ENCODE measurements around the gene RELCH. TPM values are rescaled to one million over a fixed set of nuclear protein-coding genes. Genes with fewer than 3 reads are reported as not detected.

Gene RELCH
- total and polyA plus RNA-seq, 2 of the 13 experiments (the other 11 are each of a cell fraction or from before 2014, with no cell fraction given): 5.6 to 31.7 TPM

- intact Hi-C loops (cut with micrococcal nuclease; ENCODE audit: unreplicated experiment) (no loop called here), in situ Hi-C loops (cut with HindIII; ENCODE audit: extremely low pct_ligation_motif_present, low pct_unique_long_range_greater_than_20kb) (no loop called here)
- ATAC-seq (no peak), FAIRE-seq (no peak), DNase-seq (ENCODE audit: low spot score) (no peak)
- Histone ChIP-seq H4K20me1 (ENCODE audit: insufficient read depth, low read length) (no peaks in the 10 kb centered on the region), H3K79me2 (ENCODE audit: insufficient read depth, low read length) (no peaks in the 10 kb centered on the region), H3K4me2 (ENCODE audit: low read depth, low read length) (no peak overlapping the region), H3K4me1 (ENCODE audit: insufficient read depth, low read length) (no peaks in the 10 kb centered on the region), H3K36me3 (replicated peaks in 1 of 2; ENCODE audit: control insufficient read depth in 1 of 2, insufficient read depth in 2 of 2, low read length in 2 of 2) (peaks cover 3 to 17% of the 10 kb centered on the region in 2 experiments; a peak in 4 of 5 replicates), H3K27me3 (ENCODE audit: control insufficient read depth in 1 of 2, insufficient read depth in 2 of 2, low read length in 2 of 2) (no peaks in the 10 kb centered on the region), H2AFZ (ENCODE audit: low read length) (no peak overlapping the region), H3K9ac (ENCODE audit: insufficient read depth, low read depth, low read length) (no peak overlapping the region), H3K4me3 (replicated peaks in 1 of 3; ENCODE audit: insufficient read depth in 1 of 3, low read depth in 2 of 3, low read length in 3 of 3) (no peak overlapping the region), H3K9me3 (ENCODE audit: low read length) (no peaks in the 10 kb centered on the region), H3K27ac (ENCODE audit: extremely low read length, insufficient read depth, low read length) (no peak overlapping the region)
- no TSS peak for BruUV-seq (replicated peaks)
- ChIA-PET CTCF (ENCODE audit: low intra/inter-chr PET ratio, low total read pairs) (no interaction called here), POLR2A (no interaction called here)
- TF ChIP-seq ZNF670 (CRISPR knock-in tag; IDR thresholded peaks at IDR 0.05; ENCODE audit: borderline replicate concordance) (no peak), MAFK (conservative IDR thresholded peaks at IDR 0.05 in 1 of 2, IDR thresholded peaks at IDR 0.05 in 1 of 2; ENCODE audit: low read length in 2 of 2) (peak in 1 of 2 experiments; percentile 34; a peak in 1 of 4 replicates), ZBTB1 (CRISPR knock-in tag; IDR thresholded peaks at IDR 0.05; ENCODE audit: borderline replicate concordance) (no peak), HMG20A (CRISPR knock-in tag; IDR thresholded peaks at IDR 0.05; ENCODE audit: borderline replicate concordance) (no peak)
- WGBS (ENCODE audit: low lambda C conversion rate): 95% methylated on average over 1 of the region's 1 CpG
Observed at GRCh38 chr18:62157843-62158242, 29.2 kb upstream of the RELCH start.

DNA sequence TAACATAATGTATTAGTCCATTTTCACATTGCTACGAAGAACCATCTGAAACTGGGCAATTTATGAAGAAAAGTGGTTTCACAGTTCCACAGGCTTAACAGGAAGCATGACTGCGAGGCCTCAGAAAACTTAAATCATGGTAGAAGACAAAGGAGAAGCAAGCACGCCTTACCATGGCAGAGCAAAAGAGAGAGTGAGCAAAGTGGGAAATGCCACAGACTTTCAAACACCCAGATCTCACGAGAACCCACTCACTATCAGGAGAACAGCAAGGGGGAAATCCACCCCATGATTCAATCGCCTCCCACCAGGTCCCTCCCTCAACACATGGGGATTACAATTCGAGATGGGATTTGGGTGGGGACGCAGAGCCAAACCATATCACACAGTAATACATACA is 22.7 kb upstream of the RELCH start:
- Histone ChIP-seq H3K79me2 (ENCODE audit: insufficient read depth, low read length) (no peaks in the 10 kb centered on the region), H2AFZ (ENCODE audit: low read length) (no peak overlapping the region), H3K36me3 (replicated peaks in 1 of 2; ENCODE audit: control insufficient read depth in 1 of 2, insufficient read depth in 2 of 2, low read length in 2 of 2) (peaks cover 3 to 8% of the 10 kb centered on the region in 2 experiments; a peak in 1 of 5 replicates), H4K20me1 (ENCODE audit: insufficient read depth, low read length) (no peaks in the 10 kb centered on the region), H3K4me3 (replicated peaks in 1 of 3; ENCODE audit: insufficient read depth in 1 of 3, low read depth in 2 of 3, low read length in 3 of 3) (no peak overlapping the region), H3K4me1 (ENCODE audit: insufficient read depth, low read length) (no peaks in the 10 kb centered on the region), H3K9ac (ENCODE audit: insufficient read depth, low read depth, low read length) (no peak overlapping the region), H3K27ac (ENCODE audit: extremely low read length, insufficient read depth, low read length) (no peak overlapping the region), H3K4me2 (ENCODE audit: low read depth, low read length) (no peak overlapping the region), H3K9me3 (ENCODE audit: low read length) (no peaks in the 10 kb centered on the region), H3K27me3 (ENCODE audit: control insufficient read depth in 1 of 2, insufficient read depth in 2 of 2, low read length in 2 of 2) (no peaks in the 10 kb centered on the region)
- POLR2A ChIA-PET: no interaction called here
- CTCF ChIA-PET (ENCODE audit: low intra/inter-chr PET ratio, low total read pairs): no interaction called here
- BruUV-seq (replicated peaks): no TSS peak
- ATAC-seq (no peak), DNase-seq (ENCODE audit: low spot score) (no peak), FAIRE-seq (no peak)
- WGBS (ENCODE audit: low lambda C conversion rate): 98% methylated on average over 7 of the region's 7 CpGs
- in situ Hi-C loops (cut with HindIII; ENCODE audit: extremely low pct_ligation_motif_present, low pct_unique_long_range_greater_than_20kb) (no loop called here), intact Hi-C loops (cut with micrococcal nuclease; ENCODE audit: unreplicated experiment) (no loop called here)
- TF ChIP-seq TCF7L2 (IDR thresholded peaks at IDR 0.05; ENCODE audit: low read depth, low read length): no peak
- TF ChIP-seq, protein P1, sequence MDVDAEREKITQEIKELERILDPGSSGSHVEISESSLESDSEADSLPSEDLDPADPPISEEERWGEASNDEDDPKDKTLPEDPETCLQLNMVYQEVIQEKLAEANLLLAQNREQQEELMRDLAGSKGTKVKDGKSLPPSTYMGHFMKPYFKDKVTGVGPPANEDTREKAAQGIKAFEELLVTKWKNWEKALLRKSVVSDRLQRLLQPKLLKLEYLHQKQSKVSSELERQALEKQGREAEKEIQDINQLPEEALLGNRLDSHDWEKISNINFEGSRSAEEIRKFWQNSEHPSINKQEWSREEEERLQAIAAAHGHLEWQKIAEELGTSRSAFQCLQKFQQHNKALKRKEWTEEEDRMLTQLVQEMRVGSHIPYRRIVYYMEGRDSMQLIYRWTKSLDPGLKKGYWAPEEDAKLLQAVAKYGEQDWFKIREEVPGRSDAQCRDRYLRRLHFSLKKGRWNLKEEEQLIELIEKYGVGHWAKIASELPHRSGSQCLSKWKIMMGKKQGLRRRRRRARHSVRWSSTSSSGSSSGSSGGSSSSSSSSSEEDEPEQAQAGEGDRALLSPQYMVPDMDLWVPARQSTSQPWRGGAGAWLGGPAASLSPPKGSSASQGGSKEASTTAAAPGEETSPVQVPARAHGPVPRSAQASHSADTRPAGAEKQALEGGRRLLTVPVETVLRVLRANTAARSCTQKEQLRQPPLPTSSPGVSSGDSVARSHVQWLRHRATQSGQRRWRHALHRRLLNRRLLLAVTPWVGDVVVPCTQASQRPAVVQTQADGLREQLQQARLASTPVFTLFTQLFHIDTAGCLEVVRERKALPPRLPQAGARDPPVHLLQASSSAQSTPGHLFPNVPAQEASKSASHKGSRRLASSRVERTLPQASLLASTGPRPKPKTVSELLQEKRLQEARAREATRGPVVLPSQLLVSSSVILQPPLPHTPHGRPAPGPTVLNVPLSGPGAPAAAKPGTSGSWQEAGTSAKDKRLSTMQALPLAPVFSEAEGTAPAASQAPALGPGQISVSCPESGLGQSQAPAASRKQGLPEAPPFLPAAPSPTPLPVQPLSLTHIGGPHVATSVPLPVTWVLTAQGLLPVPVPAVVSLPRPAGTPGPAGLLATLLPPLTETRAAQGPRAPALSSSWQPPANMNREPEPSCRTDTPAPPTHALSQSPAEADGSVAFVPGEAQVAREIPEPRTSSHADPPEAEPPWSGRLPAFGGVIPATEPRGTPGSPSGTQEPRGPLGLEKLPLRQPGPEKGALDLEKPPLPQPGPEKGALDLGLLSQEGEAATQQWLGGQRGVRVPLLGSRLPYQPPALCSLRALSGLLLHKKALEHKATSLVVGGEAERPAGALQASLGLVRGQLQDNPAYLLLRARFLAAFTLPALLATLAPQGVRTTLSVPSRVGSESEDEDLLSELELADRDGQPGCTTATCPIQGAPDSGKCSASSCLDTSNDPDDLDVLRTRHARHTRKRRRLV (CRISPR knock-in tag; IDR thresholded peaks at IDR 0.05): no peak
- no peak for TF ChIP-seq PRDM10 (CRISPR knock-in tag; IDR thresholded peaks at IDR 0.05; ENCODE audit: low read depth)
- no peak for TF ChIP-seq HNF4A (CRISPR knock-in tag; IDR thresholded peaks at IDR 0.05)
- no peak for TF ChIP-seq POLR2AphosphoS2 (IDR thresholded peaks at IDR 0.05; ENCODE audit: low read depth, low read length)
- TF ChIP-seq MIER3 (CRISPR knock-in tag; IDR thresholded peaks at IDR 0.05; ENCODE audit: borderline replicate concordance): no peak
